SU-DHL-6 (cell line): Measurements from ENCODE around the gene FRZB.

Source experiments
- H2AFZ ChIP-seq: fragments of 200-600 bp; sonication (generic); 2 replicates; pipeline ENCODE4 v1.6.1; 2014; ENCODE audit warnings: low read depth, mild to moderate bottlenecking, moderate library complexity, mixed read lengths, antibody characterized with exemption, low read length; ENCODE audit not compliant: severe bottlenecking
- H3F3A ChIP-seq: fragments of 200-600 bp; shearing (Covaris generic); 2 replicates; pipeline ENCODE4 v1.6.0; 2016; ENCODE audit warnings: antibody characterized with exemption, mild to moderate bottlenecking; ENCODE audit not compliant: insufficient read depth
- H3K27ac ChIP-seq: fragments of 200-600 bp; sonication (generic); 2 replicates; pipeline ENCODE4 v1.5.1; 2016; ENCODE audit warnings: low read depth, mild to moderate bottlenecking, low read length, moderate library complexity, mixed read lengths
- H3K27me3 ChIP-seq: fragments of 200-600 bp; sonication (generic), shearing (Covaris generic); 2 replicates; pipeline ENCODE4 v1.6.0; 2014; ENCODE audit warnings: mild to moderate bottlenecking, low read length
- H3K36me3 ChIP-seq: fragments of 200-600 bp; sonication (generic); 2 replicates; pipeline ENCODE4 v1.6.1; 2014; ENCODE audit warnings: mild to moderate bottlenecking, low read length, mixed read lengths
- H3K4me2 ChIP-seq: fragments of 300-600, 200-600 bp; shearing (Covaris generic), sonication (generic); 2 replicates; pipeline ENCODE4 v1.6.0; 2014; ENCODE audit warnings: low read length, low read depth, mild to moderate bottlenecking; ENCODE audit not compliant: poor library complexity, severe bottlenecking
- H3K4me3 ChIP-seq: fragments of 200-600 bp; sonication (generic); 2 replicates; pipeline ENCODE4 v1.5.1; 2014; ENCODE audit warnings: antibody characterized with exemption, low read length, mild to moderate bottlenecking, mixed read lengths; ENCODE audit not compliant: insufficient read depth, poor library complexity, severe bottlenecking
- H3K79me2 ChIP-seq: fragments of 200-600 bp; sonication (generic); 2 replicates; pipeline ENCODE4 v1.6.1; 2014; ENCODE audit warnings: mild to moderate bottlenecking, low read length, moderate library complexity; ENCODE audit not compliant: insufficient read depth
- H3K9ac ChIP-seq: fragments of 200-600 bp; sonication (generic); 2 replicates; pipeline ENCODE4 v1.7.0; 2014; ENCODE audit warnings: mild to moderate bottlenecking, low read length
- H3K9me2 ChIP-seq: fragments of 200-600 bp; sonication (generic); replicated peaks from 2 replicates; pipeline ENCODE4 v1.6.1; 2014; ENCODE audit warnings: low read length; ENCODE audit not compliant: insufficient read depth
- H3K9me3 ChIP-seq: fragments of 200-600 bp; sonication (generic); 2 replicates; pipeline ENCODE4 v1.6.1; 2014; ENCODE audit warnings: low read length, mixed read lengths; ENCODE audit not compliant: insufficient read depth
- H4K20me1 ChIP-seq: fragments of 200-600 bp; sonication (generic); 2 replicates; pipeline ENCODE4 v1.6.1; 2014; ENCODE audit warnings: low read depth, mild to moderate bottlenecking, antibody characterized with exemption, low read length, moderate library complexity, mixed read lengths
- EZH2phosphoT487 ChIP-seq: fragments of 200-600 bp; sonication (generic), shearing (Covaris generic); conservative IDR thresholded peaks from 2 replicates; pipeline ENCODE4 v1.6.1; 2018; ENCODE audit warnings: mild to moderate bottlenecking, antibody characterized with exemption, low read length, moderate library complexity, mixed read lengths
- TF ChIP-seq, protein P1 (sequence below): fragments of 200-600 bp; sonication (generic); IDR thresholded peaks from one replicate; pipeline ENCODE4 v1.5.1; 2017; ENCODE audit warnings: antibody characterized with exemption, mild to moderate bottlenecking, low read length, moderate library complexity; ENCODE audit not compliant: insufficient read depth, poor library complexity, severe bottlenecking

The FRZB gene

DNA sequence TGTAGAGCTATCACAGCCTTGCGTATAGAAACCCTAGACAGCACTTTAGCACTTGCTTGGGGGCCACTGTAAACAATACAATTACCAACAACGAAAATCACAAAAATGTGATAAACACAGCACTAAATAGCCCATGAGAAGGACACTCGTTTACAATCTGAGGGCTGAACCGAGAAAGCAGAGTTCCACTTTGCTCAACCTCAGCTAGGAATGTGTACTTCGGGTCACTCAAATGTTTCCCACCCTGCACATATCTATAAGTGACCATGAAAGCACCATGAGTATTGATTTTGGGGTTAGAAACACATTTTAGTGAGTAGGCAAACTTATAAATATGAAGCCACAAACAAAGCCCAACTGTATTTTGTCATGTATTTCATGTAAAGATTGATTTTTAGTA, 62.3 kb downstream of the FRZB start:
- H3K9me2 ChIP-seq: no peaks in the 10 kb centered on the region
- H3F3A ChIP-seq: no peaks in the 10 kb centered on the region
- no peak overlapping the region for H3K4me3 ChIP-seq
- no peak overlapping the region for H3K4me2 ChIP-seq
- H2AFZ ChIP-seq: no peak overlapping the region
- no peaks in the 10 kb centered on the region for H3K79me2 ChIP-seq
- H3K9ac ChIP-seq: no peak overlapping the region
- H3K27ac ChIP-seq: no peak overlapping the region
- no peaks in the 10 kb centered on the region for H3K36me3 ChIP-seq
- no peak for TF ChIP-seq EZH2phosphoT487
- TF ChIP-seq, protein P1, sequence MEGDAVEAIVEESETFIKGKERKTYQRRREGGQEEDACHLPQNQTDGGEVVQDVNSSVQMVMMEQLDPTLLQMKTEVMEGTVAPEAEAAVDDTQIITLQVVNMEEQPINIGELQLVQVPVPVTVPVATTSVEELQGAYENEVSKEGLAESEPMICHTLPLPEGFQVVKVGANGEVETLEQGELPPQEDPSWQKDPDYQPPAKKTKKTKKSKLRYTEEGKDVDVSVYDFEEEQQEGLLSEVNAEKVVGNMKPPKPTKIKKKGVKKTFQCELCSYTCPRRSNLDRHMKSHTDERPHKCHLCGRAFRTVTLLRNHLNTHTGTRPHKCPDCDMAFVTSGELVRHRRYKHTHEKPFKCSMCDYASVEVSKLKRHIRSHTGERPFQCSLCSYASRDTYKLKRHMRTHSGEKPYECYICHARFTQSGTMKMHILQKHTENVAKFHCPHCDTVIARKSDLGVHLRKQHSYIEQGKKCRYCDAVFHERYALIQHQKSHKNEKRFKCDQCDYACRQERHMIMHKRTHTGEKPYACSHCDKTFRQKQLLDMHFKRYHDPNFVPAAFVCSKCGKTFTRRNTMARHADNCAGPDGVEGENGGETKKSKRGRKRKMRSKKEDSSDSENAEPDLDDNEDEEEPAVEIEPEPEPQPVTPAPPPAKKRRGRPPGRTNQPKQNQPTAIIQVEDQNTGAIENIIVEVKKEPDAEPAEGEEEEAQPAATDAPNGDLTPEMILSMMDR: no peak
- no peaks in the 10 kb centered on the region for H4K20me1 ChIP-seq
- H3K27me3 ChIP-seq: no peaks in the 10 kb centered on the region
- no peaks in the 10 kb centered on the region for H3K9me3 ChIP-seq

GRCh38 chr2:182798736-182799135, 67.7 kb downstream of the FRZB start:
- H2AFZ ChIP-seq: no peak overlapping the region
- no peaks in the 10 kb centered on the region for H3K9me2 ChIP-seq
- H3K4me2 ChIP-seq: no peak overlapping the region
- no peaks in the 10 kb centered on the region for H3F3A ChIP-seq
- H3K79me2 ChIP-seq: no peaks in the 10 kb centered on the region
- H4K20me1 ChIP-seq: no peaks in the 10 kb centered on the region
- no peak for TF ChIP-seq EZH2phosphoT487
- TF ChIP-seq, protein P1: no peak
- H3K27me3 ChIP-seq: no peaks in the 10 kb centered on the region
- H3K36me3 ChIP-seq: no peaks in the 10 kb centered on the region
- no peak overlapping the region for H3K4me3 ChIP-seq
- no peak overlapping the region for H3K27ac ChIP-seq
- no peaks in the 10 kb centered on the region for H3K9me3 ChIP-seq
- H3K9ac ChIP-seq: no peak overlapping the region

DNA sequence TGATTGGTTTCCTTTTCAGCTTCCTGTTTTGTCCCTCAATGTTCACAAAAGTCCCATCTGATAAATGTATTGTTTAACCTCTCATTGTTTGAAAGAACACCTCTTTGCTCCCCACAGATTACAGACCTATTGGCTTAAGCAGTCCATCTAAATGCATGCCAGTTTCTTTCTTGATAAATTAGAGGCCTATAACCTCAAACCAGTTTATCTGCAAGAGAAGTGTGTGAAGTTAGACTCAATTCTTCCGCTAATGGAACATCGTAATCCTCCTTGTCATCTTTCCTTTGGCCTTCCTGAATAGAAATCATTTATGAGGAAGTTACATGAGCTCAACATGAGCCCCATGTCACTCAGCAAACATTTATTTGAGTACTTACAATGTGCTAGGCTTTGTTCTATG, 74.0 kb downstream of the FRZB start:
- no peak overlapping the region for H2AFZ ChIP-seq
- no peak overlapping the region for H3K4me2 ChIP-seq
- TF ChIP-seq EZH2phosphoT487: no peak
- TF ChIP-seq, protein P1: no peak
- H3K4me3 ChIP-seq: no peak overlapping the region
- no peaks in the 10 kb centered on the region; the same call in 1 of the 2 replicates for H4K20me1 ChIP-seq
- H3K9me2 ChIP-seq: no peaks in the 10 kb centered on the region
- H3K27ac ChIP-seq: no peak overlapping the region
- H3K36me3 ChIP-seq: no peaks in the 10 kb centered on the region
- no peak overlapping the region for H3K9ac ChIP-seq
- no peaks in the 10 kb centered on the region for H3K9me3 ChIP-seq
- H3F3A ChIP-seq: no peaks in the 10 kb centered on the region
- no peaks in the 10 kb centered on the region for H3K27me3 ChIP-seq
- no peaks in the 10 kb centered on the region for H3K79me2 ChIP-seq

GRCh38 chr2:182784777-182785176, 81.7 kb downstream of the FRZB start:
- Histone ChIP-seq H3K9me3 (no peaks in the 10 kb centered on the region), H3K9ac (no peak overlapping the region), H2AFZ (no peak overlapping the region), H3K27ac (no peak overlapping the region), H3K27me3 (no peaks in the 10 kb centered on the region), H3K9me2 (no peaks in the 10 kb centered on the region), H3K36me3 (peaks cover 4% of the 10 kb centered on the region; the same call in 1 of the 2 replicates), H3F3A (peaks cover 10% of the 10 kb centered on the region; the same call in 1 of the 2 replicates), H3K4me2 (no peak overlapping the region), H3K4me3 (no peak overlapping the region), H4K20me1 (no peaks in the 10 kb centered on the region), H3K79me2 (no peaks in the 10 kb centered on the region)
- TF ChIP-seq, protein P1: no peak
- TF ChIP-seq EZH2phosphoT487: no peak
